Gastroesophageal sphincter (tissue), 4 donors: ENCODE results near the gene DPEP3. TPM values are rescaled to one million over a fixed set of nuclear protein-coding genes. Genes with fewer than 3 reads are reported as not detected.

ENCODE experiments used
- ATAC-seq: fragments of 150-250 bp; one replicate; pipeline ENCODE4 v1.9.1; 2016; ENCODE audit warnings: mild to moderate bottlenecking, moderate library complexity
- H3K27ac ChIP-seq, 4 donors: fragments of 200-600 bp; sonication (generic) in 3 of 4; 1 replicate in 3 of 4; 2 replicates in 1 of 4; pipeline ENCODE4 v1.5.1; 2016 to 2019
- H3K27me3 ChIP-seq: fragments of 200-600 bp; sonication (generic); one replicate; pipeline ENCODE4 v1.5.1; 2019
- H3K36me3 ChIP-seq, 2 donors: fragments of 200-600 bp; sonication (generic); one replicate each; pipeline ENCODE4 v1.5.1; 2019; ENCODE audit warnings: control low read depth in 1 of 2
- H3K4me1 ChIP-seq, 3 donors: fragments of 200-600 bp; sonication (generic); 1 replicate in 2 of 3; 2 replicates in 1 of 3; pipeline ENCODE4 v1.5.1; 2016 to 2019; ENCODE audit warnings: control low read depth in 2 of 3
- H3K4me3 ChIP-seq, 2 donors: fragments of 200-600 bp; sonication (generic); one replicate each; pipeline ENCODE4 v1.5.1; 2019; ENCODE audit warnings: mild to moderate bottlenecking in 1 of 2, moderate library complexity in 1 of 2
- H3K9me3 ChIP-seq, 3 donors: fragments of 200-600 bp; sonication (generic); one replicate each; pipeline ENCODE4 v1.5.1; 2017 to 2019; ENCODE audit warnings: control low read depth in 2 of 3
- CTCF ChIP-seq, 4 experiments: fragments of 200-600 bp in 2 of 4; fragments of 450-650 bp in 2 of 4; sonication (generic) in 1 of 4; IDR thresholded peaks; one replicate each; pipeline ENCODE4 v1.5.1; 2017 to 2019; ENCODE audit warnings: antibody characterized with exemption in 4 of 4, mild to moderate bottlenecking in 2 of 4, moderate library complexity in 2 of 4
- EP300 ChIP-seq: sonication (generic); formaldehyde crosslinking; IDR thresholded peaks from one replicate; pipeline ENCODE4 v1.6.1; 2017; ENCODE audit warnings: antibody characterized with exemption, mild to moderate bottlenecking
- POLR2A ChIP-seq, 2 donors: fragments of 450-650 bp; IDR thresholded peaks; one replicate each; pipeline ENCODE4 v1.6.1; 2017; ENCODE audit warnings: antibody characterized with exemption in 2 of 2, mild to moderate bottlenecking in 2 of 2, moderate library complexity in 1 of 2
- POLR2AphosphoS5 ChIP-seq: sonication (generic); formaldehyde crosslinking; IDR thresholded peaks from one replicate; pipeline ENCODE4 v1.6.1; 2017; ENCODE audit warnings: antibody characterized with exemption
- WGBS, 2 donors: methylation state at CpG; one replicate each; pipeline ENCODE4 v1.1.5; 2018; ENCODE audit warnings: low coverage in 1 of 2; 5-methylcytosine and 5-hydroxymethylcytosine counted together
- total RNA-seq, 4 donors: library from RNA; depleted of rRNA; stranded (reverse); fragments of >200 nt; gene quantifications; one replicate each; pipeline ENCODE4 v1.1.0, GENCODE V29; 2016

DPEP3 gene
- total RNA-seq, 4 donors from 2014 or later: 1.4 TPM; not detected in 3

GRCh38 chr16:67943619-67944504, 36.4 kb downstream of the DPEP3 start, which contains the start of gene LCAT:
Gene LCAT, minus strand, starts transcription at chr16:67944120. Its CDS starts 19 bp downstream, at chr16:67944101.
- ATAC-seq: peak; percentile 80
- WGBS, 2 donors: 5 to 20% methylated on average over 4 of the region's 23 CpGs
- peaks cover 0 to 61% (median 20%) of the 10 kb centered on the region in 3 donors for H3K4me1 ChIP-seq
- peak within 1 kb of the TSS; percentile 50 to 84 (median 82) for H3K27ac ChIP-seq
- no peak within 1 kb of the TSS for H3K4me3 ChIP-seq
- H3K27me3 ChIP-seq: no peaks in the 10 kb centered on the region
- no peaks in the 10 kb centered on the region for H3K9me3 ChIP-seq
- no peak for TF ChIP-seq CTCF (IDR thresholded peaks at IDR 0.05)
- no peak for TF ChIP-seq POLR2A (IDR thresholded peaks at IDR 0.05)
- peak; percentile 68 for TF ChIP-seq POLR2AphosphoS5
- TF ChIP-seq EP300: no peak
- peaks cover 0 to 91% of the 10 kb centered on the region in 2 donors for H3K36me3 ChIP-seq

- Histone ChIP-seq H3K27me3 (no peaks in the 10 kb centered on the region), H3K36me3 (peaks cover 0 to 85% of the 10 kb centered on the region in 2 donors)
- no peak for ATAC-seq
Measured at GRCh38 chr16:67943256-67943618, 37.1 kb downstream of the DPEP3 start.

GRCh38 chr16:67942510-67943255, 37.6 kb downstream of the DPEP3 start:
- no peak for ATAC-seq
- no peaks in the 10 kb centered on the region for H3K9me3 ChIP-seq

More at GRCh38 chr16:67943256-67943618, 37.1 kb downstream of the DPEP3 start:
- Histone ChIP-seq H3K4me3 (no peak overlapping the region), H3K27ac (peak overlapping the region; percentile 50 to 84 (median 82)), H3K4me1 (peaks cover 0 to 61% (median 20%) of the 10 kb centered on the region in 3 donors), H3K9me3 (no peaks in the 10 kb centered on the region)
- no CpG with 5 or more reads among the region's 6 CpGs for WGBS, 2 donors
- no peak for TF ChIP-seq EP300
- no peak for TF ChIP-seq POLR2A (IDR thresholded peaks at IDR 0.05)
- TF ChIP-seq CTCF (IDR thresholded peaks at IDR 0.05): no peak

GRCh38 chr16:67942200-67942509, 38.1 kb downstream of the DPEP3 start:
- 92% methylated on average over 2 of the region's 6 CpGs; no CpG with 5 or more reads in 1 of the 2 donors for WGBS, 2 donors
- no peaks in the 10 kb centered on the region for H3K27me3 ChIP-seq
- ATAC-seq: no peak
- TF ChIP-seq EP300 (no peak), POLR2AphosphoS5 (no peak), CTCF (IDR thresholded peaks at IDR 0.05) (peak in 3 of 4 experiments; percentile 46 to 63 (median 54)), POLR2A (IDR thresholded peaks at IDR 0.05) (no peak)
- H3K36me3 ChIP-seq: peaks cover 0 to 74% of the 10 kb centered on the region in 2 donors
- peaks cover 0 to 67% (median 21%) of the 10 kb centered on the region in 3 donors for H3K4me1 ChIP-seq
- H3K27ac ChIP-seq: peak overlapping the region in 3 of 4 donors; percentile 79 to 84 (median 84)
- no peak overlapping the region for H3K4me3 ChIP-seq
- H3K9me3 ChIP-seq: no peaks in the 10 kb centered on the region

More at GRCh38 chr16:67942510-67943255, 37.6 kb downstream of the DPEP3 start:
- WGBS, 2 donors: 80% methylated on average over 1 of the region's 27 CpGs; no CpG with 5 or more reads in 1 of the 2 donors
- H3K4me1 ChIP-seq: peaks cover 0 to 61% (median 20%) of the 10 kb centered on the region in 3 donors
- H3K27me3 ChIP-seq: no peaks in the 10 kb centered on the region
- H3K36me3 ChIP-seq: peaks cover 0 to 80% of the 10 kb centered on the region in 2 donors
- H3K27ac ChIP-seq: peak overlapping the region in 3 of 4 donors; percentile 79 to 84 (median 84)
- no peak overlapping the region for H3K4me3 ChIP-seq
- TF ChIP-seq POLR2A (IDR thresholded peaks at IDR 0.05) (peak in 1 of 2 donors; percentile 3), EP300 (no peak), CTCF (IDR thresholded peaks at IDR 0.05) (no peak)
